ENCODE data around the gene NTNG1. TPM values are rescaled to one million over a fixed set of nuclear protein-coding genes. Genes with fewer than 3 reads are reported as not detected.

NTNG1 gene
- total RNA-seq, 1 donor from 2014 or later = 3.2 TPM

- peaks cover 3% of the 10 kb centered on the region for H3K27me3 Mint-ChIP-seq (ENCODE audit: unreplicated experiment)
- no peak for DNase-seq (ENCODE audit: low spot score)
- H3K36me3 Mint-ChIP-seq (ENCODE audit: low read depth, unreplicated experiment) = no peaks in the 10 kb centered on the region
- H3K4me1 Mint-ChIP-seq (ENCODE audit: unreplicated experiment) = no peaks in the 10 kb centered on the region
- TF ChIP-seq CTCF (IDR thresholded peaks at IDR 0.05; ENCODE audit: unreplicated experiment) = no peak
- H3K4me3 Mint-ChIP-seq (ENCODE audit: unreplicated experiment) = no peak overlapping the region
- H3K27ac Mint-ChIP-seq (ENCODE audit: unreplicated experiment) = no peak overlapping the region
- H3K9me3 Mint-ChIP-seq (ENCODE audit: unreplicated experiment) = no peaks in the 10 kb centered on the region
These were observed 355.2 kb downstream of the NTNG1 start for GRCh38 chr1:107496002-107496401.

DNA sequence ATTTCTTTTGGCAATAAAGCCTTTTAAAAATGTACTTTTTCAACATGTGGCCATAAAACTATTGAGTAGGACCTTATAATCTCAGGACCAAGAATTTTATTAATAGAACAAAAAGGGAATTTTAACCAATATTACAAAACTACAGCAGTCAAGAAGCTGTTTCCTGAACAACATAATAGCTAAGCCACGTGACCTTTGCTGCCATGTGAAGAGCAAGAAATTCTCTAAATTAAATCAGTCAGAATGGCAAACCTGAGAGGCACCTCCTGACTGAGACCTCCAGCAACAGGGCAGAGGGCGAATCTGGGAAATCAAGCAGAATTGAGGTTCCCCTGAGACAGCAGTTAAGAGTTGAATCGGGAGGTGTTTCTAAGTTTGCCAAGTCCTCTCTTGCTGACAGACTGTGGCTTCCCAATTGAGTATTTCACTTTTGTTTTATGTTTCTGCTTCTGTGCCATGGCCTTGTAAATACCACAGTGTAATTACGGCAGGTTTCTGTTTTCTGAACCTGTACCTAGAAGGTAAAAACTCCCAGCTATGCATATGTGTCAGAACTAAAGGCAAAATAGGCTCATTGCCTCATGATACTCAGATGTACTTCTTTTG lies 358.4 kb downstream of the NTNG1 start:
- Mint-ChIP-seq H3K4me1 (ENCODE audit: unreplicated experiment) (no peaks in the 10 kb centered on the region), H3K9me3 (ENCODE audit: unreplicated experiment) (no peaks in the 10 kb centered on the region), H3K27me3 (ENCODE audit: unreplicated experiment) (peaks cover 7% of the 10 kb centered on the region), H3K27ac (ENCODE audit: unreplicated experiment) (no peak overlapping the region), H3K4me3 (ENCODE audit: unreplicated experiment) (no peak overlapping the region), H3K36me3 (ENCODE audit: low read depth, unreplicated experiment) (no peaks in the 10 kb centered on the region)
- TF ChIP-seq CTCF (IDR thresholded peaks at IDR 0.05; ENCODE audit: unreplicated experiment) = no peak
- DNase-seq (ENCODE audit: low spot score) = no peak

DNA sequence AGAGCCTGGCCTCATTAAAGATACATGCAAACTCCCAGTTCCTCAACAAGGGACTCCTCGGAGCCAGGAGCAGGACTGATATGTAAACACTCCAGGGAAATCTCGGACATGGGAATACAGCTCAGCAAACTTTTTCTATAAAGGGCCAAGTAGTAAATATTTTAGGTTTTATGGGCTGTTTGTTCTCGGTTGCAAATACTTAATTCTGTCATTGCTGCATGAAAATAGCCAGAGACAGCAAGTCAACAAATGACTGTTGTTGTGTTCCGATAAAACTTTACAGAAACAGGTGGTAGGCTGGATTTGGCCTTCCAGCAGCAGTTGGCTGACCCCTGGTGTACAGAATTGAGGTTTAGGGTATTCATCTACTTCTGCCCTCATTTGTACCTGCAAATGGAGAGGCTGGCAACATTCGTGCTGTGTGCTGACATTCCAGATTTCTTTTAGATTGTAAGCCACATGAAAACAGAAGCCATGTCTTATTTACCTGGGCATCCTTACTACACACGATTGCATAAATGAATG lies 360.3 kb downstream of the NTNG1 start:
- no peak for DNase-seq (ENCODE audit: low spot score)
- Mint-ChIP-seq H3K27ac (ENCODE audit: unreplicated experiment) (no peak overlapping the region), H3K27me3 (ENCODE audit: unreplicated experiment) (peaks cover 7% of the 10 kb centered on the region), H3K9me3 (ENCODE audit: unreplicated experiment) (no peaks in the 10 kb centered on the region), H3K4me1 (ENCODE audit: unreplicated experiment) (no peaks in the 10 kb centered on the region), H3K4me3 (ENCODE audit: unreplicated experiment) (no peak overlapping the region), H3K36me3 (ENCODE audit: low read depth, unreplicated experiment) (no peaks in the 10 kb centered on the region)
- no peak for TF ChIP-seq CTCF (IDR thresholded peaks at IDR 0.05; ENCODE audit: unreplicated experiment)

- Mint-ChIP-seq H3K36me3 (ENCODE audit: low read depth, unreplicated experiment) (peaks cover 6% of the 10 kb centered on the region), H3K27ac (ENCODE audit: unreplicated experiment) (no peak overlapping the region)
- DNase-seq (ENCODE audit: low spot score) = no peak
These were observed 369.5 kb downstream of the NTNG1 start for GRCh38 chr1:107510347-107510746.

More at GRCh38 chr1:107510347-107510746, 369.5 kb downstream of the NTNG1 start:
- Mint-ChIP-seq H3K4me1 (ENCODE audit: unreplicated experiment) (no peaks in the 10 kb centered on the region), H3K27me3 (ENCODE audit: unreplicated experiment) (peaks cover 5% of the 10 kb centered on the region), H3K4me3 (ENCODE audit: unreplicated experiment) (no peak overlapping the region), H3K9me3 (ENCODE audit: unreplicated experiment) (peaks cover 6% of the 10 kb centered on the region)
- TF ChIP-seq CTCF (IDR thresholded peaks at IDR 0.05; ENCODE audit: unreplicated experiment) = no peak
